Panc1 (cell line): ENCODE measurements around the gene RRBP1. TPM values are rescaled to one million over a fixed set of nuclear protein-coding genes. Genes with fewer than 3 reads are reported as not detected.

Source experiments
- ATAC-seq: fragments of 200-7000 bp; cut with Tn5 transposase; 2 replicates; pipeline ENCODE4 v1.9.1; 2020; ENCODE audit warnings: mild to moderate bottlenecking, moderate library complexity
- BruUV-seq: library from RNA; stranded (reverse); fragments of 400-500 nt; replicated peaks from 2 replicates; lab custom pipeline; 2021; lab: Mats Ljungman, UMichigan
- CTCF ChIA-PET: fragments of 300-600 bp; sonication (Branson Sonifier 250); formaldehyde crosslinking; loops from one replicate; lab custom pipeline; 2022; ENCODE audit warnings: antibody characterized with exemption; lab: Charles Lee
- POLR2A ChIA-PET: fragments of 300-600 bp; sonication (Branson Sonifier 250); formaldehyde crosslinking; loops from one replicate; lab custom pipeline; 2022; ENCODE audit warnings: antibody characterized with exemption; lab: Charles Lee
- DNase-seq: peaks from one replicate; pipeline ENCODE4 v3.0.0-alpha.2; 2010; ENCODE audit warnings: low read depth, low spot score
- H3K27ac ChIP-seq: 2 replicates; pipeline ENCODE4 v1.5.1; 2011; ENCODE audit warnings: mild to moderate bottlenecking, low read length, inconsistent platforms
- H3K27me3 ChIP-seq: fragments of 200-500 bp; sonication (Bioruptor generic); 2 replicates; pipeline ENCODE4 v1.6.0; 2014; ENCODE audit warnings: low read length, inconsistent platforms; ENCODE audit not compliant: control insufficient read depth, insufficient read depth
- H3K36me3 ChIP-seq: fragments of 200-500 bp; sonication (Bioruptor generic); 2 replicates; pipeline ENCODE4 v1.5.1; 2014; ENCODE audit warnings: inconsistent platforms, mild to moderate bottlenecking, low read length, moderate library complexity; ENCODE audit not compliant: control insufficient read depth, insufficient read depth
- H3K4me1 ChIP-seq: 2 replicates; pipeline ENCODE4 v1.5.1; 2011; ENCODE audit warnings: inconsistent platforms, mild to moderate bottlenecking, low read length, moderate library complexity; ENCODE audit not compliant: control insufficient read depth, insufficient read depth
- H3K4me3 ChIP-seq, 2 experiments: 2 replicates each; pipeline ENCODE4 v1.5.1; 2011 to 2012; ENCODE audit warnings: low read depth in 2 of 2, low read length in 2 of 2, mild to moderate bottlenecking in 2 of 2, inconsistent platforms in 1 of 2, moderate library complexity in 1 of 2
- H3K9me3 ChIP-seq: fragments of 200-500 bp; sonication (Bioruptor generic); 2 replicates; pipeline ENCODE4 v1.5.1; 2014; ENCODE audit warnings: low read depth, mild to moderate bottlenecking, inconsistent platforms, low read length, moderate library complexity; ENCODE audit not compliant: control insufficient read depth, insufficient read depth
- CTCF ChIP-seq: fragments of 450-650 bp; IDR thresholded peaks from 2 replicates; pipeline ENCODE4 v1.5.1; 2017; ENCODE audit warnings: mild to moderate bottlenecking
- POLR2AphosphoS5 ChIP-seq: IDR thresholded peaks from 2 replicates; pipeline ENCODE4 v1.6.1; 2012; ENCODE audit warnings: mild to moderate bottlenecking, low read depth, low read length, moderate library complexity
- REST ChIP-seq, 2 experiments: IDR thresholded peaks; 2 replicates each; pipeline ENCODE4 v1.6.1; 2011 to 2012; ENCODE audit warnings: low read depth in 2 of 2, control low read depth in 1 of 2, low read length in 1 of 2, mild to moderate bottlenecking in 1 of 2, moderate library complexity in 1 of 2; ENCODE audit not compliant: insufficient read depth in 1 of 2
- SIN3A ChIP-seq: IDR thresholded peaks from 2 replicates; pipeline ENCODE4 v1.6.1; 2012; ENCODE audit warnings: low read depth, mild to moderate bottlenecking, low read length, moderate library complexity, borderline replicate concordance; ENCODE audit not compliant: insufficient read depth
- TCF7L2 ChIP-seq: IDR thresholded peaks from 2 replicates; pipeline ENCODE4 v1.6.1; 2011; ENCODE audit warnings: mild to moderate bottlenecking, low read depth, low read length, inconsistent platforms
- in situ Hi-C: cut with HindIII; loops from 2 replicates; pipeline ENCODE4 v1.10.0; 2016; ENCODE audit warnings: low sequenced_read_pairs, low pct_unique_long_range_greater_than_20kb
- intact Hi-C: fragments of 100-400 bp; cut with micrococcal nuclease; formaldehyde crosslinking; loops from one replicate; pipeline ENCODE4 v1.10.0; 2022; ENCODE audit not compliant: unreplicated experiment
- total RNA-seq: library from RNA; stranded (reverse); gene quantifications from one replicate; pipeline ENCODE4 v1.2.1, GENCODE V29; 2021; ENCODE audit not compliant: unreplicated experiment

Gene RRBP1
- total RNA-seq, 1 experiment from 2014 or later: 152 TPM

- in situ Hi-C loops: no loop called here
- no peak overlapping the region for H3K4me3 ChIP-seq
- DNase-seq (no peak), ATAC-seq (no peak)
- no peaks in the 10 kb centered on the region for H3K9me3 ChIP-seq
- POLR2A ChIA-PET: no interaction called here
- H3K27ac ChIP-seq: no peak overlapping the region
- TF ChIP-seq CTCF (no peak), POLR2AphosphoS5 (no peak), REST (IDR thresholded peaks at IDR 0.05; ENCODE audit: insufficient read depth in 1 of 2, low read depth in 2 of 2, low read length in 1 of 2) (no peak), SIN3A (no peak), TCF7L2 (no peak)
- CTCF ChIA-PET: no interaction called here
- intact Hi-C loops: no loop called here
- H3K36me3 ChIP-seq: no peaks in the 10 kb centered on the region
- peaks cover 31% of the 10 kb centered on the region; the same call in 1 of the 2 replicates for H3K4me1 ChIP-seq
- BruUV-seq: no TSS peak
- H3K27me3 ChIP-seq: no peaks in the 10 kb centered on the region
Observed at GRCh38 chr20:17587824-17588223, 94.2 kb downstream of the RRBP1 start.

- CTCF ChIA-PET: no interaction called here
- BruUV-seq: no TSS peak
- no peak for TF ChIP-seq TCF7L2
- TF ChIP-seq SIN3A: no peak
- no peak for TF ChIP-seq REST (IDR thresholded peaks at IDR 0.05; ENCODE audit: insufficient read depth in 1 of 2, low read depth in 2 of 2, low read length in 1 of 2)
- no peak for TF ChIP-seq POLR2AphosphoS5
- no peak for TF ChIP-seq CTCF
Observed at GRCh38 chr20:17587148-17587547, 94.9 kb downstream of the RRBP1 start.

More at GRCh38 chr20:17587148-17587547, 94.9 kb downstream of the RRBP1 start:
- Histone ChIP-seq H3K36me3 (no peaks in the 10 kb centered on the region), H3K4me1 (peaks cover 31% of the 10 kb centered on the region; the same call in 1 of the 2 replicates), H3K4me3 (no peak overlapping the region), H3K27ac (no peak overlapping the region), H3K27me3 (no peaks in the 10 kb centered on the region), H3K9me3 (no peaks in the 10 kb centered on the region)
- POLR2A ChIA-PET: no interaction called here
- in situ Hi-C loops (no loop called here), intact Hi-C loops (no loop called here)
- DNase-seq: no peak
- no peak for ATAC-seq
